Activated T-cell treated with anti-CD3 and anti-CD28 coated beads, Interleukin-2, amount 50 U/mL, for 48 hours (primary cell): Measurements from ENCODE around the gene HCFC2.
A peak's percentile ranks its signal among the peaks of the same experiment; 100 is the strongest.

Experiments
- DNase-seq, 2 experiments: peaks; one replicate each; pipeline ENCODE4 v3.0.0-alpha.2; 2020

HCFC2 gene

DNA sequence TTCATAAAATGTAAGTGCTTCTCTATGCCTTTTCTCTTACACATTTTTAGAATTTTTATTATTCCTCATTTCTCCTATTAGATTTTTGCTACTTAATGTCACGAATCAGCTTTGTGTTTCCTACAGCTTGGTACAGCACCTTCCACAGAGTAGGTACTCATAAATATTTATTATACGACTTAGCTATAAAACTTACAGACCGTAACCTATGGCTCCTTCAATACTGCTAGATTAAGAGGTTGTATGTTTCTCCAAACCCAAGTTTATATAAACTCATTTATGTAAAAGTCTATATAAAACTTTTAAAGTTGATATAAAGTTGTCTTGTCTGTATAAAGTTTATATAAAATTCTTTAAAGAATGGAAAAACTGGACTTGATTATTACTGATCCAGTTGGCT lies 62.2 kb downstream of the HCFC2 start:
- no peak for DNase-seq

DNA sequence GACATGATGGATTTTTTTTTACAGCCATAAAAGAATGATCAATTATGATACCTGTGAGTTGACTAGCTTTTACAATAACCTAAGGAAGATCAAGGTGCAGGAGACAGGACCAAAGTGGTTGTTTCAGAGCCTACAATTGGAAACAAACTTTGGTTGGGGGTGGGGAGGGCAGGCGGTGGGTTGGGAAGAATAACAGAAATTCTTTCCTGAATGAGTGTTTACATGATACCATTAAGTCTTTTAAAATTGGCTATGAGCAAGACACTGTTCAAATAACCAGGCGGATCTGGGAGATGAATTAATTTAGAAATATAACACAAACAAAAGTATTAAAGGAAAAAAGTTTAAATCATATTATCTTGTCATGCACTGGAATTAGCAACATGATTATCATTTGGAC lies 66.4 kb downstream of the HCFC2 start:
- DNase-seq, result no peak

GRCh38 chr12:104131609-104132008 lies 67.3 kb downstream of the HCFC2 start:
- DNase-seq, result no peak

DNA sequence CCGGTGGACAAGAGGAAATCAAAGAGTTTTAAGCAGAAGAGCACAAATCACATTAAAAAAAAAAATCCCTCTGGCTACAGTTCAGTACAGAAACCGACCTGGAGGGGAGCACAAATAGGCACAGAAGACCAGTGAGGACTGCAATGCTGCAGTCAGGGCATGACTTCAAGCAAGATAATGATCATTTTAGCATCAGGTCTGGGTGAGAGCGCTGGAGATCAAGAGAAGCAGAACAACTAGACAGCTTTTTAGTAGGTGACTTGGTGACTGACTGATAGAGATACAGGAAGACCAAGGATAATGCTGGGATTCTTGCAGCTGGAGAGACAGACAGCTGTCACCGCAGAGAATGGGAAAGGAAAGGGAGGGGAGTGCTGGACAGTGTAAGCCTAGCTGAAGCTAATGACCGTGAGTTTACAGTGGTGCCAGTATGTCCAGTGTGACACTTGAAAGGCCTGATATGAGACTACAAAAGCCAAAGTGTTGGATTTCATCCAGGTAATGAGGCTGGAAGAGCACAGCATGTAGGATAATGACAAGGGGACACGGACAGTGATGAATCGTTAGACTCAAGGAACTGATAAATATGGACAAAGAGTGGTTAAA lies 68.1 kb downstream of the HCFC2 start:
- no peak for DNase-seq

DNA sequence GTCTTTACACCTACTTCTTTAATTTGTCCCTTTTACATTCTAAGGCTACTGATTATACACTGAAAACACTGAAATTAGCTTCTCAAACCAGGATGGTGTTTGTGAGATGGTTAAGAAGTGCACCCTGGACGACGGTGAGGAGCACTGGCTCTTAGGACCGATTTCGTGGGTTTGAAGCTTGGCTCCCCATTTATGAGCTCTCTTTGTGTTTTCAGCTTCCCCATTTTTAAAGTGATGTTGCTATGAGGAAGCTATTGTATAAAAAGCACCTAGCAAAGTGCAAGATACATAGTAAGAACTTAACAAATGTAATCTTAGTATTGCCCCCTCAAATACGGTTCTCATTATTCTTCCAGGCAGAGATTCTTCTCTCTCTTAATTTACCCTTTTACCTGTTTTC lies 69.0 kb downstream of the HCFC2 start:
- no peak for DNase-seq

DNA sequence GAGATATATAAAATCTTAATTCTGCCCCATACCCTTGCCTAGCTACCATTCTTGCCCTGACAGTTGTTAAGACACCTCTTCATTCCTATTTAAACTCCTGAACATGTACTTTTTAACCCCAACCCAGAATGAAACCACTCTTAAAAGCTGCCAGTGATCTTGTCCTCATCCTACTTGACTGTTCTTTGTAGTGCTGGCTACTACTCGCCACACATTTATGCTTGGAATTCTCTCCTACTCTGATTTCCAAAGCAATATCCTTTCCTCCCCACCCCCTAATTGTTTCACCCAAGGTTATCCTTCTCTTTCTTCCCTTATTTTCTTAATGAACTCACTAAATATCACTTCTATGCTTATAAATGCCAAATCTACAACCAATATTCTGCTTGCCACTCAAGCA lies 69.5 kb downstream of the HCFC2 start:
- DNase-seq, result no peak

GRCh38 chr12:104134882-104135281 lies 70.6 kb downstream of the HCFC2 start:
- DNase-seq, result no peak

- no peak for DNase-seq
These were observed 72.2 kb downstream of the HCFC2 start for GRCh38 chr12:104136577-104136976.

- DNase-seq, result peak; percentile 67
These were observed 72.9 kb downstream of the HCFC2 start for GRCh38 chr12:104137001-104137901.

DNA sequence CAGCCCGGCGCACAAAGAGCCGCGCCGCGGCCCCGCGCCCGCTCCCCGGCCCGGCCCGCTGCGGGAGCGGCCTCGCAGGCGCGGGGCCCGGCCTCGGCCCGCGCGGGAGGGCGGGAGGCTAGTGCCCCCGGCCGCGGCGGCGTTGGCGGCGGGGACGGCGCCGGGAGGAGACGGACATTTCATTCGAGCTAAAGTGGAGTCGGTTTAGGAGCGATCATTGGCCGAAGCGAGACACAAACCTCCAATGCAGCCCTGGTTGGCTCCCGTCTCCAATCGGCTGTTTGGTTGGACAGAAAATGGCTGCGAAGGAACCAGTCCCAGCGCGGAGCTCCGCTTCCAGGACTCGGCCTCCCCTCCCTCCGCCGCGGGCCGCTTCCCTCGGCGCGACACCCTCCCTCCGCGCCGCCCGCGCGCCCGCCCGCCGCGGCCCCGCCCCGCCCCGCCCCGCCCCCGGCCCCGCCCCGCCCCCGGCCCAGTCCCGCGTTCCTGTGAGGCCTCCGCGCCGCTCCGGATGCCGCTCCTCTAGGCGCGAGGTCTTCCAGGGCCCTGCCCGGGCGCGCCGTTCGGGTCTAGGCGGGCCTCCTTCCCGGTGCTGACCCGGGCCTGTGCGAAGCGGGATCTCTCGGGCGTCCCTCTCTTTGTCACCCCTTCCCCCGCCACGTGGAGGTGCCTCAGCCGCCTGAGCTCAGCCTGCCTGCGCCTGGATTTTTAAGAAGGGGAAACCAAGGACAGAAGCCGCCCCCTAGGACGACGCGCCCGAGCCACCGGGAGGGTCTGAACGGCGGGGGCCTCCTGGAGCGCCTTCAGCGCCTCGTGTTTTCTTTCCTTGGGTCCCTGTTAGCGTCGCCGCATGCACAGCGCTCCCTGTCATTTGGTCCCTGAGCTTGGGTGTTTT lies 73.8 kb downstream of the HCFC2 start, which contains the start of gene NFYB:
Gene NFYB (minus strand): TSS at position 309 of the 895 bp plus-strand sequence. CDS start 2,757 bp downstream, outside the sequence.
- peak; percentile 90 to 95 for DNase-seq

DNA sequence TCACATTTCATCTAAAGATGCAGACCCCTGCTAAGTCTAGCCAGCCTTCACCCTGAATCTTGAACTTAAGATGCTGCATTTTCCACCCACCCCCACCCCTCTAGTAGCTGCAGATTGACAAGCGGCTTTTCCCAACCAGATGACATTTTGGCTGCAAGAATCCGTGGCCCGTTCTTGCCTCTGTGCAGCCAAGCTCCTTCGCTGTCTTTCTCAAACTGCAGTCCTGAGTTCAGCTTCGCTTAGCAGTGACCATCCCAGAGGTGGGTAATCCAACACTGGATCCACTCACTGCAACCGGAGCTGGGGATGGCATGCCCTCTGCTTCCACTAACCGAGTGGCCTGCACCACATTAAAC lies 74.4 kb downstream of the HCFC2 start:
- DNase-seq, result no peak

DNA sequence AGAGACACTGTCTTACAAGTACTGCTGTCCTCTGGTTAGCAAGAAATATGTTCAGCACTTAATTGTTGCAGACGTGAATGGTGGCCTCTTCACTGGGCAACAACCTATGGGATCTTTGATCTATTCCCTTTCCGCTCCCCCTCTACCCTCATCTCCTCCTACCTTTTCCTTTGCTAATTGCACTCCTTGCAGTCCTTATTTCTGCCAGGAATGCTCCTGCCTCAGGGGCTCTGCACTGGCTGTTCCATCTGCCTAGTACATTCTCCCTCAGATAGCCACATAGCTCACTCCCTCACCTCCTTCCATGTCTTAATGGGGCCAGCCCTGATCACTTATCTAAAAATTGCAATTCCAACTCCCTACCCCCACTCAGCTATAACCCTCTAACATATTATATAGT lies 78.2 kb downstream of the HCFC2 start:
- DNase-seq, result no peak

DNA sequence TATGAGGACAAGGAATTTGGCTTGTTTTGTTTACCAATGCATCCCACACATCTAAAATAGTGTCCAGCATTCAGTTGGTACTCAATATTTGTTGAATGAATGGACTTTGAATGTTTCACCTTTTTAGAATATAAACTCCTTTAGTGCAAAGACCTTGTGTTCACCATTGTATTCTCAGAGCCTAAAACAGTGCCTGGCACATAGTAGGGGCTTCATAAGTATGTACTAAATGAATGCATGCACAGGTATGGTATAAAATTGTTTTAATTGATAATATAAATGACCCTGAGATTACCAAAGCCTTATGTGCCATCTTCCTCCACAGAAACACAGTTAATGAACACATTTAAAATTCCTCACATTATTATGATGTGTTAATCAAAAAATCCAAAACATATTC lies 78.7 kb downstream of the HCFC2 start:
- DNase-seq, result no peak

DNA sequence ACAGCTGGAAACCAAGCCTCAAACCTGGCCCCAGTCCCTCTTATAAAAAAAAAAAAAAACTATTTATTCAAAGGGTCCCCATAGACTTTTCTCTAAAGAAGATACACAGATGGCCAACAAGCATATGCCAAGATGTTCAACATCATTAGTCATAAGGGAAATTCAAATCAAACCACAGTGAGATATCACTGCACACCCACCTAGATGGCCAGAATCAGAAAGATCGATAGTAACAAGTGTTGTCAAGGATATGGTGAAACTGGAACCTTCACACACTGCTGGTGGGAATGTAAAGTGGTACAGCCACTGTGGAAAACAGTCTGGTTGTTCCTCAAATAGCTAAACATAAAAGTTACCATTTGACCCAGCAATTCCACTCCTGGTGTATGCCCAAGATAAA lies 79.6 kb downstream of the HCFC2 start:
- no peak for DNase-seq

GRCh38 chr12:104147346-104147745 lies 83.0 kb downstream of the HCFC2 start:
- no peak for DNase-seq

GRCh38 chr12:104150416-104150815 lies 86.1 kb downstream of the HCFC2 start:
- DNase-seq, result no peak

DNA sequence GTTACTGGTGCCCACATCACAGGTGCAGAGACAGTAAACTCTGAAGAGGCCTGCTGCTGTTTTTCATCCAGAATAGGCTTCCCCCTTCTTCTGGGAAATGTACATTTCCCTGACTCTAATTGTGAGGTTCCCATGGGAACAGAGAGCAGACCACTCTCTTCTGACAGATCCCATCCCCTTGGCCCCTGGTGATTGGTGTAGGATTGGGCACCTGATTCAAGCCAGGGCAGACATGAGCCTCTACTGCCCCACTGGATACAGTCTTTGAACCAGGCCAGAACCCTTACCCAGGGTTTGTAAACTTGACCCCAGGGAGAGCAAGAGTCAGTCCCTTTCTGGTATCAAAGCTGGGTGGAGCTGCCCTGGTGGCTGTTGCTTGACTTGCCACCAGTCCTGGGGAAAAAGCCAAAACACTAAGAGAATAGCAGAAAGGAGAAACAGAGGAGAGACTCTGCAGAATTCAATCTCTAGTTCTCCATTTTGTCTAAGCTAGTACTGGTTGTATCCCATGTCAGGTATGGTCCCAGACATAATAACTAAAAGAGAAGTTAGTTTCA lies 88.4 kb downstream of the HCFC2 start:
- no peak for DNase-seq

DNA sequence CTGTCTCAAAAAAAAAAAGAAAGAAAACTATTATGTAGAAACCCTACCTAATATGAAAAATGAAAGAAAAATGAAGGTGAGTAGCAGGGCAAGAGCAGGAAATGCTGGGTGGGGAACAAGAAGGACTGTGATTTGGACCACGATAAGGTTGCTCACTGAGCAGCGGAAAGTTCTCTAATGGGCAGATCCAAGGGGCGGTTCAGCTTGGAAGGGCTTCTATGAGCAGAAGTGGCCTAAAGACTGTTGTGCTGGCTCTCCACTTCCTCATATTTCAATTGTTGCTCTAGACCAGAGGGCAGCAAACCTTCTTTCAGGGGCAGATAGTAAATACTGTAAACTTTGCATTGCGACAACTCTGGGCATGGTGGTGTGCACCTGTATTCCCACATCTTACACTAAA lies 90.0 kb downstream of the HCFC2 start:
- DNase-seq, result no peak

- DNase-seq, result no peak
These were observed 90.5 kb downstream of the HCFC2 start for GRCh38 chr12:104154806-104155205.
